ENCODE data around the gene MISP3. TPM values are rescaled to one million over a fixed set of nuclear protein-coding genes. Genes with fewer than 3 reads are reported as not detected.

Gene MISP3
- total and polyA plus RNA-seq, 9 of the 15 experiments (the other 6 are each of a cell fraction or from before 2014, with no cell fraction given): 0.25 to 5.6 (median 1.6) TPM

GRCh38 chr19:14089662-14090508, 17.3 kb downstream of the MISP3 start (continued):
- TF ChIP-seq ZNF253 (CRISPR knock-in tag; conservative IDR thresholded peaks at IDR 0.05): no peak
- TF ChIP-seq GATAD2B (IDR thresholded peaks at IDR 0.05; ENCODE audit: borderline replicate concordance): peak; percentile 68

GRCh38 chr19:14090509-14091080, 18.0 kb downstream of the MISP3 start, which contains the start of gene SAMD1:
Gene SAMD1, minus strand, starts transcription at chr19:14090751.
- DNase-seq (ENCODE audit: extremely low read depth in 1 of 4, low spot score in 3 of 4): peak; percentile 87 to 96 (median 90)
- Histone ChIP-seq H3K4me1 (replicated peaks in 1 of 2; ENCODE audit: control insufficient read depth in 2 of 2, insufficient read depth in 2 of 2, low read length in 2 of 2) (peaks cover 8 to 33% of the 10 kb centered on the region in 2 experiments; a peak in 3 of 5 replicates), H3K9me1 (ENCODE audit: control insufficient read depth, insufficient read depth, low read length) (no peaks in the 10 kb centered on the region), H3K4me2 (ENCODE audit: insufficient read depth, low read length) (peak within 1 kb of the TSS; percentile 96), H3K9me3 (replicated peaks; ENCODE audit: control insufficient read depth, insufficient read depth, low read depth, low read length) (peaks cover 10% of the 10 kb centered on the region), H3K27ac (ENCODE audit: extremely low read depth, low read depth, low read length) (peak within 1 kb of the TSS; percentile 97), H3K27me3 (ENCODE audit: control insufficient read depth in 2 of 2, insufficient read depth in 2 of 2, low read length in 2 of 2) (no peaks in the 10 kb centered on the region), H4K20me1 (replicated peaks; ENCODE audit: control insufficient read depth, insufficient read depth, low read length) (no peaks in the 10 kb centered on the region), H3K79me2 (ENCODE audit: control insufficient read depth, insufficient read depth, low read length) (peaks cover 11% of the 10 kb centered on the region), H3K9ac (ENCODE audit: insufficient read depth in 1 of 2, low read depth in 2 of 2, low read length in 2 of 2) (peak within 1 kb of the TSS; percentile 87 to 95), H3K36me3 (ENCODE audit: control insufficient read depth, insufficient read depth, low read length) (peaks cover 22% of the 10 kb centered on the region; the same call in 2 of the 3 replicates), H3K4me3 (peak within 1 kb of the TSS; percentile 94), H2AFZ (ENCODE audit: low read depth, low read length) (peak within 1 kb of the TSS; percentile 90)
- in situ Hi-C loops (cut with MboI) (no loop called here), intact Hi-C loops (cut with micrococcal nuclease) (loop anchor here (2.0 kb wide), 1 partner anchor 46 kb away; the partner anchor contains the start of gene ASF1B)
- peak; percentile 60 for ATAC-seq
- FAIRE-seq: no peak
- no CpG with 5 or more reads among the region's 65 CpGs for WGBS (ENCODE audit: insufficient coverage, low coverage, missing lambda C conversion rate)
- CTCF ChIA-PET (ENCODE audit: low intra/inter-chr PET ratio): interaction anchor here (0.6 kb wide), 1 partner anchor 75 kb away, joined by 3 read pairs; no protein-coding TSS in a partner anchor
- POLR2A ChIA-PET: no interaction called here
- BruUV-seq (replicated peaks): no TSS peak
- TF ChIP-seq NELFE (IDR thresholded peaks at IDR 0.05; ENCODE audit: insufficient read depth, insufficient read length): no peak
- TF ChIP-seq YY1 (IDR thresholded peaks at IDR 0.05; ENCODE audit: borderline replicate concordance in 1 of 3, control insufficient read depth in 1 of 3, extremely low read depth in 1 of 3, insufficient read depth in 3 of 3, insufficient read length in 1 of 3, insufficient replicate concordance in 2 of 3, low read depth in 1 of 3, low read length in 2 of 3): peak in 1 of 3 experiments; percentile 4
- TF ChIP-seq ZNF384 (IDR thresholded peaks at IDR 0.05; ENCODE audit: low read depth, low read length): peak; percentile 90
- TF ChIP-seq ZC3H8 (IDR thresholded peaks at IDR 0.05): no peak
- peak in 1 of 2 experiments; percentile 96; a peak in 2 of 4 replicates for TF ChIP-seq ZNF639 (CRISPR knock-in tag; conservative IDR thresholded peaks at IDR 0.05 in 1 of 2, IDR thresholded peaks at IDR 0.05 in 1 of 2)
- TF ChIP-seq HMGN3 (IDR thresholded peaks at IDR 0.05; ENCODE audit: borderline replicate concordance, extremely low read depth, insufficient read length, low read depth, low read length): peak; percentile 62
- peak; percentile 79; the same call in 1 of the 2 replicates for TF ChIP-seq ZNF263 (CRISPR knock-in tag; IDR thresholded peaks at IDR 0.05; ENCODE audit: borderline replicate concordance)
- TF ChIP-seq ZBTB11 (CRISPR knock-in tag; IDR thresholded peaks at IDR 0.05): peak in 1 of 3 experiments; percentile 63; a peak in 2 of 6 replicates
- TF ChIP-seq MEF2A (IDR thresholded peaks at IDR 0.05; ENCODE audit: control insufficient read depth, low read depth, low read length): no peak
